ENCODE measurements around the gene RNASE4.

DNA sequence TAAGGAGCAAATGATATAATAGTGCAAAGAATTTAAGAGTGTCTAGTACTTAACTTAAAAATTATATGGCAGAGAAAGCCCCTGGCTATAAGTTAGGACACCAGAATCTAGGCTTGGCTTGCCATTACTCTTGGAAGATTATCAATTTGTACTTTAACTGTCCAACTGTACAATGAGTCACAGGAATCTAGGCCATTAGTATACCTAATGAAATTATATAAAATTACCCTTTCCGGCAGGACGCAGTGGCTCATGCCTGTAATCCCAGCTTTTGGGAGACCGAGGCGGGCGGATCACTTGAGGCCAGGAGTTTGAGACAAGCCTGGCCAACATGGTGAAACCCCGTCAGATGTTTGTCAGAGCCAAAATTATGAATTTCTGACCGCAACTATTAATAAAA, 42.2 kb upstream of the RNASE4 start:
- TF ChIP-seq, protein P1, sequence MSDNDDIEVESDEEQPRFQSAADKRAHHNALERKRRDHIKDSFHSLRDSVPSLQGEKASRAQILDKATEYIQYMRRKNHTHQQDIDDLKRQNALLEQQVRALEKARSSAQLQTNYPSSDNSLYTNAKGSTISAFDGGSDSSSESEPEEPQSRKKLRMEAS (IDR thresholded peaks at IDR 0.05; ENCODE audit: low read depth, low read length), result no peak
- TF ChIP-seq CTCF (IDR thresholded peaks at IDR 0.05; ENCODE audit: low read depth, low read length), result no peak
- no peak for TF ChIP-seq POLR2A (IDR thresholded peaks at IDR 0.05; ENCODE audit: extremely low read depth, insufficient read length)
- TF ChIP-seq MYC (IDR thresholded peaks at IDR 0.05; ENCODE audit: low read depth, low read length), result no peak
